ENCODE results near the gene RPS6KA4.

RPS6KA4 gene

DNA sequence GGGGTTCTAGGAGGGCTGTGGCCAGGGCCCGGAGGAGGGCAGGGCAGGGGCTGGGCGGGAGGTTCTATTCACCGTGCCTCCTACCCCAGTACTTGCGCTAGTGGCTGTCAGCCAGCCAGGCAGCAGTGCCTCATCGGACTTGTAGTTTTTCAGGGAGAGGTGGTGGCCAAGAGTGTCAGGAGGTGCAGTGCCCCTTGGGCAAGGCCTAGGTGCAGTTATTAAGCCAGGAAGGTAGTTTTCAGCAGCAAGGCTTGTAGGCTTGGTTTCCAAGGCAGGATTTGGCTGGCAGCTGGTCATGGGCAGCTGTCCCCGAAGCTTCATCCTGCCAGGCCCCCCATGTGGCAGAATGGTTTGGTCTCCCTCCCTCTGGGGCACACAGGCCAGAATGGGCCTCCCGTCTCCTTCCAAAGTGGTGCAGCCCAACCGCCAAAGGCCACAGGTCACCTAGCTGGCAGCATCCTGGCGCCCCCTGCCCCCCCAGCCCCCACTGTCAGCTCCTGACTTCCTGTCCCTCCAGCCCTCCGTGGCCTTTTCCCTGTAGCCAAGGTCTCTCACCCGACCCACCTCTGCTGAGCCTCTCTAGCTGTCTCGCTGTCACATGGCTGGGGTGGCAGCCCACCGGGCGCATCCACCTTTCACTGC lies 10.5 kb upstream of the RPS6KA4 start:
- no peak for DNase-seq (ENCODE audit: low read depth in 2 of 2)

DNA sequence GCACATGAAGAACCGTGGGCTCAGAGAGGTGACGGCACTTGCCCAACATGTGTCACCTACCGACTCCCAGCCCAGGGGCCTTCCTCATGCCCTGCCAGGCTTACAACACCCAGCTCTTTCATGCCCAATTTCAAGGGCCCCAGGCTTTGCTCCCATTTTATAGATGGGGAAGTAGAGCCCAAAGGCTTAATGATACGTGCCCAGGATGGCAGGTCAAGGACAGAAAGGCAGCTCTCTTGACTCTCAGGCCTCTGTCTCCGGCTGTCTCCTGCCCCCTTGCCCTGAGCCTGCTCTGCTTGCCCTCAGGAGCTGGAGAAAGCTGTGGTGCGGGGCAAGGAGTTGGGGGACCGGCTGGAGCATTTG lies 10.0 kb upstream of the RPS6KA4 start:
- DNase-seq (ENCODE audit: low read depth in 2 of 2), result no peak

DNA sequence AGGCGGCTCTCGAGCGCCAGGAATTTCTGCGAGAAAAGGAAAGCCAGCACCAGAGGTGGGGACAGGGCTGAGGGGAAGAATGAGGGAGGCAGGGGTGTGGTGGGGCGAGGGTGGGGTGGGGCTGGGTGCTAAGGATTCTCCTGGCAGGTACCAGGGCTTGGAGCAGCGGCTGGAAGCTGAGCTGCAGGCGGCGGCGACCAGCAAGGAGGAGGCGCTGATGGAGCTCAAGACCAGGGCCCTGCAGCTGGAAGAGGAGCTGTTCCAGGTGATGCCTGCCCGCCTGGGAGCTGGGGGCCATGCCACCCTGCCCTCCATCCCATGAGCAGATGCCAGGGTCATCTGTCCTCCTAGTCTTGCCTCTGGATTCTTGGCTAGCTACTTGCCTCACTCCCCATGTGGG lies 9.6 kb upstream of the RPS6KA4 start:
- DNase-seq (ENCODE audit: low read depth in 2 of 2), result no peak

DNA sequence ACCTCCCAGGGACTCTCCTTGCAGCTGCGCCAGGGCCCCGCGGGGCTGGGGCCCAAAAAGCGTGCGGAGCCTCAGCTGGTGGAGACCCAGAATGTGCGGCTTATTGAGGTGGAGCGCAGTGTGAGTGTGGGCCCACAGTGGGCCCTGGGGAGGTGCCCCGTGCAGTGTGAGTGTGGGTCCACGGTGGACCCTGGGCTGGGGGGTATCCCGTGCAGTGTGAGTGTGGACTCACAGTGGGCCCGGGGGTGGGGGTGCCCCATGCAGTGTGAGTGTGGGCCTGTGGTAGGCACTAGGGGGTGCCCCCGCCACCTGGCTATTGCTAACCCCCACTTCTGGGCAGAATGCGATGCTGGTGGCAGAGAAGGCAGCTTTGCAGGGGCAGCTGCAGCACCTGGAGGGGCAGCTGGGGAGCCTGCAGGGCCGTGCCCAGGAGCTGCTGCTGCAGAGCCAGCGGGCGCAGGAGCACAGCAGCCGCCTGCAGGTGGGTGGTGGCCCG lies 7.8 kb upstream of the RPS6KA4 start:
- no peak for DNase-seq (ENCODE audit: low read depth in 2 of 2)

DNA sequence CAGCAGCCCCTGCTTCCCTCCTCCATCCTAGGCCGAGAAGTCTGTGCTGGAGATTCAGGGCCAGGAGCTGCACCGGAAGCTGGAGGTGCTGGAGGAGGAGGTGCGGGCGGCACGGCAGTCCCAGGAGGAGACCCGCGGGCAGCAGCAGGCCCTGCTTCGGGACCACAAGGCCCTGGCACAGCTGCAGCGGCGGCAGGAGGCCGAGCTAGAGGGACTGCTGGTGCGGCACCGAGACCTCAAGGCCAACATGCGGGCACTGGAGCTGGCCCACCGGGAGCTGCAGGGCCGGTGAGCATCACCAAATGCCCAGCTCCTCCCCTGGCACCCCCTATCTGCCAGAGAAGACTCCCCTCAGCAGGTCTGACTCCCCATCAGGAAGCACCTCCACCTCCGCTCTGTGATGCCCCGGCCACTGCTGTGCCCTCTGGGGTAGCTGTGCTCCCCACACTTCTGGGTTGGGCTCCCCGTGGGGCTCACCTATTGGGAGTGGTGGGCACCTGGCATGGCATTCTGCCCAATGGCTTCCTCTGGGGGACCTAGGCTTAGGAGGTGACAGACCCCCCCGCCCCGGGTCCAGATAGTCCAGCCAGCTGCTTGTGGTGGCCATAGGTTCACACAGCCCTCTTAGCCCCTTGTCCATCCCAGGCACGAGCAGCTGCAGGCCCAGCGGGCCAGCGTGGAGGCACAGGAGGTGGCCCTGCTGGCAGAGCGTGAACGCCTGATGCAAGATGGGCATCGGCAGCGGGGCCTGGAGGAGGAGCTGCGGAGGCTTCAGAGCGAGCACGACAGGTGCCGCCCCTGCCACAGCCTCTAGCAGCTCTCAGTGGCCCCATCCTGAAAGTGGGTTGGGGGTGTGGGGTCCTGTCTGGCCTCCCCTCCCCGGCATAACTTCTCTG lies 6.6 kb upstream of the RPS6KA4 start:
- no peak for DNase-seq (ENCODE audit: low read depth in 2 of 2)

DNA sequence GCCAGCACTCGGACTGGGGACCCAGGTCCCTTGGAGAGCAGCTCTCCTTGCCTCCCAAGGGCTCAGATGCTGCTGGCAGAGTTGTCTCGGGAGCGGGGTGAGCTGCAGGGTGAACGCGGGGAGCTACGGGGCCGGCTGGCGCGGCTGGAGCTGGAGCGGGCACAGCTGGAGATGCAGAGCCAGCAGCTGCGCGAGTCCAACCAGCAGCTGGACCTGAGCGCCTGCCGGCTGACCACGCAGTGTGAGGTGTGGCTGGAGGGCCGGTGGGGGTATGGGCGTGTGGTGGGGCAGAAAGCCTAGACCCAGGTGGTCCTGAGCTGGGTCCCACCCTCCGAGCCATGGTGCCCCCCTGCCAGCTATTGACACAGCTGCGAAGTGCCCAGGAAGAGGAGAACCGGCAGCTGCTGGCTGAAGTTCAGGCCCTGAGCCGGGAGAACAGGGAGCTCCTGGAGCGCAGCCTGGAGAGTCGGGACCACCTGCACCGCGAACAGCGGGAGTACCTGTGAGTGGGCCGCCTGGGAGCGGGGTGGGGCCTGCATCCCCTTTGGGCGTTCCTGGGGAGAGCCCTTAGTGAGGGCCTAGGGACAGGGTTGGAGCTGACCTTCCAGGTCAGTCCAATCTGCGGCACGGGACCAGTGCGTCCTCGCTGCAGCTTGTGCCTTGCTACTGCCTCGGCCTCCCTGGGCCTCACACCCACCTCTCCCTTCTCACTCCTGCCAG lies 5.8 kb upstream of the RPS6KA4 start:
- DNase-seq (ENCODE audit: low read depth in 2 of 2), result no peak

DNA sequence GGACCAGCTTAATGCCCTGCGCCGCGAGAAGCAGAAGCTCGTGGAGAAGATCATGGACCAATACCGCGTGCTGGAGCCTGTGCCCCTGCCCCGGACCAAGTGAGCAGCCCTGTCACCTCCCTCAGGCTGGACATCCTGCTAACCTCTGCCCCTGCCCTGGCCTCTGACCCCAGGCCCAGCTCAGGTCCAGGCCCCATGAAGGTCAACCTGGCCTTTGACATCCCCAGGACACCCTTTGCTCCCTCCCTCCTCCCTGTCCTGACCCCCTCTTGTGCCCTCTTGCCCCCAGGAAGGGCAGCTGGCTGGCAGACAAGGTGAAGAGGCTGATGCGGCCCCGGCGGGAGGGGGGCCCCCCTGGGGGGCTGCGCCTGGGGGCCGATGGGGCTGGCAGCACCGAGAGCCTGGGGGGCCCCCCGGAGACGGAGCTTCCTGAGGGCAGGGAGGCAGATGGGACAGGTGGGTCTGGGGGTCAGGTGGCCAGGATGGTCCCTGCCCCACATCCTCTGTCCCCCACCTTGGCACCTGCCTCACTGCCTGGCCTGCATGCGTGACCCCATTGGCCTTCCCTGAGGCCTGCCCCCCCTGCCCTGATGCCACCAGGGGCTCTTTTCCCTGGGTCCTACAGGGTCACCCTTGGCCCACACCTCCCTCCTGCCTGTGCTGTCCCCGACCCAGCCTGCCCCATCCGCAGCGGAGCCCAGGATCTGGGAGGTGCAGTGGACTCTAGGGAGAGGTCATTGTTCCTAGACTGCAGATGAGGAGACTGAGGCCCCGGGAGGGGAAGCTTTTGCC lies 5.1 kb upstream of the RPS6KA4 start:
- DNase-seq (ENCODE audit: low read depth in 2 of 2), result no peak

DNA sequence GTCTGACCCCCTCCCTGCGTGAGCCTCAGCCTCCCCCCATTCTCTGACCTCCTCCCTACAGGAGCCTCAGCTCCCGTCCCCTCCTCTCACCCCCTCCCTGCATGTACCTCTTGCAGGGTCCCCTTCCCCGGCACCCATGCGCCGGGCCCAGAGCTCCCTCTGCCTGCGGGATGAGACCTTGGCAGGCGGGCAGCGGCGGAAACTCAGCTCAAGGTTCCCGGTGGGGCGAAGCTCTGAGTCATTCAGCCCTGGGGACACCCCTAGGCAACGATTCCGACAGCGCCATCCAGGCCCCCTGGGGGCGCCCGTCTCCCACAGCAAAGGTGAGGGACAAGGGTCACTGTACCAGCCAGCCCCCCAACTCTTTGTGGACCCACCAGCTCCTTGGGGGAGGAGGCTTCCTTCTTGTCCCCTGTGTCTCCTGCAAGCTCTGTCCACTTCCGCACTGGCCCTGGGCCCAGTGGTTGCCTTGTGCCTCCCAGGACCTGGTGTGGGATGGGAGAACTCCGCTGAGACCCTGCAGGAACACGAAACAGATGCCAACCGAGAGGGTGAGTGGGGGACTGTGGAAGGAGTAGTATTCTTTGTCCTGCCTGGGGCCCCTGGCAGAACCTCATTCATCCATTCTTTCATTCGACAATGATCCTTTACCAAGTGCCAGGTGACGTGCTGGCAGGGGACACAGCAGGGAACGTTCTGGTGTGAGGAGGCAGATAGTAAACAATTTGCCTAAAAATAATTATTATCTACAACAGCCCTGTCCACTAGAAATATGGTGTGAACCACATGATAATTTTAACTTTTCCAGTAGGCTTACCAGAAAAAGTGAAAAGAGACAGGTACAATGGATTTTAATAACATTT lies 3.7 kb upstream of the RPS6KA4 start:
- DNase-seq (ENCODE audit: low read depth in 2 of 2), result peak; percentile 44 to 57

DNA sequence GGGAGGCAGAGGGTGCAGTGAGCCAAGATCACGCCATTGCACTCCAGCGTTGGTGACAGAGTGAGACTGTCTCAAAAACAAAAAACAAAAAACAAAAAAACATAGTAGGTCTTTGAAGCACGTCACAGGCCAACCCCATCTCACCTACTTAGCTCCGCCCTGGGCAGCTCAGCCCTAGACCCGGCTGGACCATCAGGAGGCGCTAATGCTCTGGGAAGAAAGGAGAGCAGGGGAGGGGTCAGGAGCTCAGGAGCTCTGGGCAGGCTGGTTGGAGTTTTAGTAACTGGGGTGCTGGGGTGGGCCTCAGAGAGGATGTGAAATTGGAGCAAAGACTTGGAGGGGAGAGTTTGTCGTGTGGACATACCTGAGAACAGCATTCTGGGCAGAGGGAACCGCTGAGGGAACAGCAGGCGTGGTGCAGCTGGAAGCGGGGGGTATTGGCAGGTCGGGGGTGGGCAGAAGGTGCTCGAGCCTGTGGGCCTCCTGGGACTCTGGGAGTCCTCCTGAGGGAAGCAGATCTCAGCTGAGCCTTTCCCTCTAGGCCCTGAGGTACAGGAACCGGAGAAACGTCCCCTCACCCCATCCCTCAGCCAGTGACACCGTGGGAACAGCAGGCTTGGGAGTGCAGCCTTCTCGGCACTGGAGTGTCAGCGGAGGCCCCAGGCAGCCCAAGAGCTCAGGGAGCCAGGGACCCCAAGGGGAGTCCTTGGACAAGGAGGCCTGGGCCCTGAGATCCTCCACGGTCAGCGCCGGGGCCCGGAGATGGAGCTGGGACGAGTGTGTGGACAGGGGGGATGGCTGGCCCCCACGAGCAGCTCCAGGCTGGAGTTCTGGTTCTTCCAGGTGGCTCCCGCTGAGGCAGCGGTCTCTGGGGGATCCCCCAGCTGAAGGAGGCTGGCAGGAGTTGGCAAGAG lies 2.2 kb upstream of the RPS6KA4 start:
- peak in 1 of 2 donors; percentile 32 for DNase-seq (ENCODE audit: low read depth in 2 of 2)

DNA sequence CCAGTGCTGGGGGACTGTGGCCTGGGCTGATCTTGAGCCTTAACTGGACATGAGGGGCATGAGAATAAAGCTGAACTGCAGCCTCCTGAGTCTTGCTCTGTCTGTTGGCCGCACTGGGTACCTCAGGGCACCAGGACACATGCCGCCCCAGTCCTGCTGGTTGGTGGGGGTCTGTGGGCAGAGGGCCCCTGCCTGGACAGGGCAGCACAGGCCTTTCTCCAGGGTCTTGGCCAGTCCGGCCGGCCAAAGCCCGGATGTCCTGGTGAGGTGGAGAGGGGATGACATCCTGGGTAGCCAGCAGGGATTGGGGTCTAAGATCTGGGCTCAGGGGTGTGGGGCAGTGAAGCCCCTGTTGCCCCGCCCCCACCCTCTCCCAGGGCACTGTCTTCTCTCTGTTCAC lies 1.5 kb upstream of the RPS6KA4 start:
- no peak for DNase-seq (ENCODE audit: low read depth in 2 of 2)

DNA sequence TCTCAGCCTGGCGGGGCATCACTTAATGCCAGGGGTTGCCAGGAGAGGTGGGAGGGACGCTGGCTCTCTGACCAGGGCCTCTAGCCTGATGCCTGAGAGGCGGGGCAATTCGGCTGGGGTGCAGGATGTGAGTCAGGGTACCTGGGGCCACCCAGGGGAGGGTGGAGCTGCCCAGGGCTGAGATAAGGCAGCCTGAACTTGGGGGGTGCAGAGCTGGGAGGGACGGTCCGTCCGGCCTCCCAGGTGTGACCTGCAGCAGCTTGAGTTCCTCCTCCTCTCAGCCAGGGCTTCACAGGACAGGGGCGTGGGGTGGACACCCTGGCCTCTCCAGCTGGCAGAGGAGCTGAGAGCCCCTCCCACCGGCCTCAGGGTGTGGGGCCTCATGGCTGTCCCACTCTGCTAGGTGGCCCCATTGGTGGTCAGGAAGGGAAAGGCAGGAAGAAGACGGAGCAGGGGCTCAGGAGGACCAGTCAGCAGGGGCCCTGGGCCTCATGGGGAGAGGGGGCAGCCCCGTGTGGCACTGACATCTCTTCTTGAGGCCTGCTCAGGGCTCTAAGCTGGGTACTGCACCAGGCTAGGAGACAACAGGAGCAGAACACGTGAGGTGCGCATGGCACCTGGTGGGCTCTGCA lies 942 bp upstream of the RPS6KA4 start:
- DNase-seq (ENCODE audit: low read depth in 2 of 2), result peak; percentile 47 to 59

DNA sequence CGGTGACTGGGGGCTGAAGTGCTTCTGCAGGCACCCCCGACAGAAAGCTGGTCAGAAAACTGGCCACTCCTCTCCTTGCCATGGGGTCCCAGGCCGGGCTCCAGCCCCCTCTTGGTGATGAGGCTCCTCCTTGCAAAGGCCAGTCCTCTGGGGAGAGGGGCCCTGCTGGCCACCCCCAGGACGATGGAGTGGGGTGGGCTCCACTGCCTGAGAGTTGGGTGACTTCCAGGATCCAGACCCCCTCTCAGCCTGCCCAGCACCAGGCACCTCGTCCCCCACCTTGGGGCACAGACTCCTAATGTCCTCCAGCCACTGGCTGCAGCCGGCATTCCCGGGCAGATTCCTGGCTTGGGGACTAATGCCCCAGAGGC lies 441 bp upstream of the RPS6KA4 start:
- no peak for DNase-seq (ENCODE audit: low read depth in 2 of 2)

DNA sequence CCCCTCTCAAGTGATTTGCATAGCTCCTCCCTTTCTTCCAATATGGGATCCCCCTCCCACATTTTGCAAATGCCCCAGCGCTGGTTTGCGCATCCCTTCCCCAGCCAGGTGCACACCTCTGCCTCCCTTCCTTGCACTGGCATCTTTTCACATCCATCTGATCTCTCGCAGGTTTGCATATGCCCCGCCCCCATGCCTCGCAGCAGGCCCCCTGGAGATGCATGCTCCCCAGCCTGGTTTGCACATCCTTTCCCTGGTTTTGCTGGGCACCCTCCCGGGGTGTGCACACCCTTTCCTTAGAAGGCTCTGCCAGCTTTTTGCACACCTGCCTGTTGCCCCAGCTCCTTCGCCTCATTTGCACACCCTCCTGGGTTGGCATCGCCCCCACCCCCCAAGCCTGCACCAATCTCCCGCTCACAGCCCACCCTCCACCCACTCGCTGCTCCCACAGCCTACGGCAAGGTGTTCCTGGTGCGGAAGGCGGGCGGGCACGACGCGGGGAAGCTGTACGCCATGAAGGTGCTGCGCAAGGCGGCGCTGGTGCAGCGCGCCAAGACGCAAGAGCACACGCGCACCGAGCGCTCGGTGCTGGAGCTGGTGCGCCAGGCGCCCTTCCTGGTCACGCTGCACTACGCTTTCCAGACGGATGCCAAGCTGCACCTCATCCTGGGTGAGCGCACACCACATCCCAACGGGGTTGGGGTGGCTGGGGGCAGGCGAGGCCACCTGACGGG lies 917 bp downstream of the RPS6KA4 start:
- DNase-seq (ENCODE audit: low read depth in 2 of 2), result no peak

DNA sequence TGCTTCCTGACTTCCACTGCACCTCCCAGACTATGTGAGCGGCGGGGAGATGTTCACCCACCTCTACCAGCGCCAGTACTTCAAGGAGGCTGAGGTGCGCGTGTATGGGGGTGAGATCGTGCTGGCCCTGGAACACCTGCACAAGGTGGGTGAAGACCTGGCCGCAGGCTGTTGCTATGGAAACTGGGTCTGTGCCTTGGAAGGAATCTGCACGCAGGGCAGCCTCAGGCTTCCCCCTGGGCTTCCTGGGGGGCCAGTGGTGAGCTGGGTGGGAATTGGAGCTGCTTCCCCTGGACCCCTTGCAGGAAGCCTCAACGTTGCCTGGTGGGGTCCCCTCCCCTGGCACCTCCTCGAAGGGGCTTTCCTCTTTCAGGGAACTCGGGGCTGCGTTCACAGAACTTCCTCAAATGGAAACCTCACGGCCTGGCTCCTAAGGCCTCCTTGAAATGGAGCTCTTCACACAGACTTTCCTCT lies 1.5 kb downstream of the RPS6KA4 start:
- no peak for DNase-seq (ENCODE audit: low read depth in 2 of 2)

DNA sequence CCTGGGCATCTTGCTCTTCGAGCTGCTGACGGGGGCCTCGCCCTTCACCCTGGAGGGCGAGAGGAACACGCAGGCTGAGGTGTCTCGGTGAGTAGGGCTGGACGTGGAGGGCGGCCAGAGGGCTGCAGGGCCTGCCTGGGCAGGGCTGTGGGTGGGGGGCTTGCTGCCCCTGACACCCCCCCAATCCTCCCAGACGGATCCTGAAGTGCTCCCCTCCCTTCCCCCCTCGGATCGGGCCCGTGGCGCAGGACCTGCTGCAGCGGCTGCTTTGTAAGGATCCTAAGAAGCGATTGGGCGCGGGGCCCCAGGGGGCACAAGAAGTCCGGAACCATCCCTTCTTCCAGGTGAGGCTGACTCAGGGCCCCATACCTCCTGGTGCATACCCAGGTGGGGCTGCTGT lies 2.7 kb downstream of the RPS6KA4 start:
- DNase-seq (ENCODE audit: low read depth in 2 of 2), result no peak

DNA sequence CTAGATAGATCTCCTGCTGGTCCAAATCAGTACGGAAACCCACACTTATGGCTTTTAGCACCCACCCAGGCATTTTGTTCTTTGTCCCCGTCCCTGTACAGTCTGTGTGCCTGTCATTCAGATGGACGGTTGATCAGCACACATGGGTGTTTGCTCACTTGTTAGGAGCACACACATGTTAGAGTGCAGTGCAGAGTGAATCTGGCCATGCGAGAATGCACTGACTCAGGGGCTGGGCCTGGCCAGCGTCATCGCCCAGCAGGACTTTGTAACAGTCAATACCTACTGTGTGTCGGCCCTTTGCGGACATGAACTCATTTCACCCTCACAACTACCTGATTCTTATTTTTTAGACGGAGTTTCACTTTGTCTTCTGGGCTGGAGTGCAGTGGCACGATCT lies 3.4 kb downstream of the RPS6KA4 start:
- DNase-seq (ENCODE audit: low read depth in 2 of 2), result no peak

DNA sequence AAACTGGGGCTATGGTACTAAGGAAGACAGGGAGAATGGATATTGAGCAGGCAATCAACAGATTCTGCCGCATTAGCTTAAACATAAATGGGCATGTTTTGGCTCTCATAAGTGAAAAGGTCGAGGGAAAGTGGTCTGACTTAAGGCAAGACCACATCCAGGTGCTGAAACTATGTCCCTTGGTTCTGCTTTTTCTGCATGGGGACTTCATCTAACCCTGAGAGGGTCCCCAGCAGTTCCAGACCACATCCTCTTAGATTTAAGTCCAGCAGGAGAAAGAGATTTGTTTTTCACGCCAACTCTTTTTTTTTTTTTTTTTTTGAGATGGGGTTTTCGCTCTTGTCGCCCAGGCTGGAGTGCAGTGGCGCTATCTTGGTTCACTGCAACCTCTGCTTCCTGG lies 5.5 kb downstream of the RPS6KA4 start:
- DNase-seq (ENCODE audit: low read depth in 2 of 2), result no peak

DNA sequence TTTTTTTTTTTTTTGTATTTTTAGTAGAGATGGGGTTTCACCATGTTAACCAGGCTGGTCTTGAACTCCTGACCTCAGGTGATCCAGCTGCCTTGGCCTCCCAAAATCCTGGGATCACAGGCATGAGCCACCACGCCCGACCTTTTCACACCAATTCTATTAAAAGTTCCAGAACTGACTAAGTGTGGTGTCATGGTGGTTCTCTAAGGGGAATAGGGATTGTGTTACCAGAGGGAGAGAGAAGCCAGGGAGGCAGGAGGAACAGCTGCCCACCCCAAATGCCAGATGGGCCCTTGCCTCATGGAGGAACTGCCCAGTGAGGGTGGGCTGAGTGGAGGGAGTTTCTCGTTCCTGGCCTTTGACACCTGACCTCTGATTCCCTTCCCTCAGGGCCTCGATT lies 5.9 kb downstream of the RPS6KA4 start:
- no peak for DNase-seq (ENCODE audit: low read depth in 2 of 2)

DNA sequence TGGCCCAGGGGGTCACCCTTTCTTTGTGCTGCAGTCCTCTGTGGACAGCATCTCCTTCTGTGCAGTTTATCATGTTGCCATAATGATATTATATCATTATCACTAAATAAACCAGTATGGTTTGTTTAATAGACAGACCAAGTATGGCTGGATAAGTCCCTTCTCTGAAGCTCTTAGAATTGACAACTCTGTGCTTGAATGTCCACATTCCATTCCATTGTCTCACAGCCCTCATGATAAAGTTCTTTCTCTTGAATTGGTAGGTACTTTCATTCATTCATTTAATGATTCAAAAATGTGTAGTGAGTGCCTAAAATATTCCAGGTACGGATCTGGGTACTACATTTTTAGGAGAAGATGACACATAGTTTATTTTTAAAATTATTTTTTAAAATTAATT lies 7.8 kb downstream of the RPS6KA4 start:
- DNase-seq (ENCODE audit: low read depth in 2 of 2), result no peak
